ENCODE results near the gene XKR7. TPM values are rescaled to one million over a fixed set of nuclear protein-coding genes. Genes with fewer than 3 reads are reported as not detected.

Gene XKR7
- total RNA-seq, 4 donors from 2014 or later: not detected

GRCh38 chr20:32009564-32009963 is 41.6 kb downstream of the XKR7 start:
- no peak for TF ChIP-seq CTCF (IDR thresholded peaks at IDR 0.05; ENCODE audit: low read depth)

- TF ChIP-seq CTCF (IDR thresholded peaks at IDR 0.05; ENCODE audit: low read depth): no peak
Observed at GRCh38 chr20:32010101-32010500, 42.1 kb downstream of the XKR7 start, which contains the start of gene CCM2L. TSS of gene CCM2L (plus strand) at chr20:32010438. CDS start at chr20:32010455, 17 bp downstream.

- TF ChIP-seq CTCF (IDR thresholded peaks at IDR 0.05; ENCODE audit: low read depth): no peak
Observed at GRCh38 chr20:32010666-32011065, 42.7 kb downstream of the XKR7 start.

GRCh38 chr20:32012159-32012688 is 44.3 kb downstream of the XKR7 start:
- no peak for TF ChIP-seq CTCF (IDR thresholded peaks at IDR 0.05; ENCODE audit: low read depth)

- no peak for TF ChIP-seq CTCF (IDR thresholded peaks at IDR 0.05; ENCODE audit: low read depth)
Observed at GRCh38 chr20:32013326-32013725, 45.4 kb downstream of the XKR7 start.

GRCh38 chr20:32017711-32018251 is 49.8 kb downstream of the XKR7 start:
- TF ChIP-seq CTCF (IDR thresholded peaks at IDR 0.05; ENCODE audit: low read depth): no peak

- no peak for TF ChIP-seq CTCF (IDR thresholded peaks at IDR 0.05; ENCODE audit: low read depth)
Observed at GRCh38 chr20:32018269-32019155, 50.6 kb downstream of the XKR7 start.
